ENCODE data around the gene CSTPP1. TPM values are rescaled to one million over a fixed set of nuclear protein-coding genes. Genes with fewer than 3 reads are reported as not detected.
A peak's percentile ranks its signal among the peaks of the same experiment; 100 is the strongest.

CSTPP1 gene
- total RNA-seq, 1 donor from 2014 or later: 29.6 TPM

GRCh38 chr11:46914363-46914762, 22.2 kb upstream of the CSTPP1 start:
- H3K9me3 Mint-ChIP-seq (ENCODE audit: unreplicated experiment): no peaks in the 10 kb centered on the region
- H3K4me3 Mint-ChIP-seq (ENCODE audit: unreplicated experiment): no peak overlapping the region
- no peak overlapping the region for H3K9ac ChIP-seq (ENCODE audit: low read length)

GRCh38 chr11:46914910-46915309, 21.7 kb upstream of the CSTPP1 start:
- Mint-ChIP-seq H3K4me1 (ENCODE audit: low read depth, unreplicated experiment) (peaks cover 50% of the 10 kb centered on the region), H3K27ac (ENCODE audit: unreplicated experiment) (peak overlapping the region; percentile 88), H3K36me3 (ENCODE audit: low read depth, unreplicated experiment) (no peaks in the 10 kb centered on the region), H3K9me3 (ENCODE audit: unreplicated experiment) (no peaks in the 10 kb centered on the region), H3K4me3 (ENCODE audit: unreplicated experiment) (no peak overlapping the region), H3K27me3 (ENCODE audit: low read depth, unreplicated experiment) (no peaks in the 10 kb centered on the region)
- DNase-seq (ENCODE audit: low read depth): no peak
- Histone ChIP-seq H3K4me1 (ENCODE audit: insufficient read depth, low read length) (peaks cover 48% of the 10 kb centered on the region), H3K9me3 (ENCODE audit: insufficient read depth, low read depth, low read length) (no peaks in the 10 kb centered on the region), H3K9ac (ENCODE audit: low read length) (no peak overlapping the region), H4K20me1 (ENCODE audit: insufficient read depth, low read length) (no peaks in the 10 kb centered on the region), H2AFZ (ENCODE audit: low read depth, low read length) (no peak overlapping the region), H3K79me2 (ENCODE audit: insufficient read depth, low read length) (no peaks in the 10 kb centered on the region), H3K27me3 (ENCODE audit: insufficient read depth, low read length) (no peaks in the 10 kb centered on the region), H3K4me2 (ENCODE audit: low read length) (no peak overlapping the region), H3K4me3 (ENCODE audit: insufficient read depth, low read depth, low read length) (no peak overlapping the region), H3K27ac (ENCODE audit: low read depth, low read length) (no peak overlapping the region), H3K36me3 (ENCODE audit: insufficient read depth, low read length) (no peaks in the 10 kb centered on the region)
- TF ChIP-seq EZH2 (IDR thresholded peaks at IDR 0.05; ENCODE audit: insufficient read depth, low read length) (no peak), CTCF (IDR thresholded peaks at IDR 0.05; ENCODE audit: insufficient read depth, low read depth, low read length) (no peak)
- no peak for FAIRE-seq

More at GRCh38 chr11:46914363-46914762, 22.2 kb upstream of the CSTPP1 start:
- no peaks in the 10 kb centered on the region for H3K79me2 ChIP-seq (ENCODE audit: insufficient read depth, low read length)
- no peak overlapping the region for H2AFZ ChIP-seq (ENCODE audit: low read depth, low read length)
- TF ChIP-seq EZH2 (IDR thresholded peaks at IDR 0.05; ENCODE audit: insufficient read depth, low read length) (no peak), CTCF (IDR thresholded peaks at IDR 0.05; ENCODE audit: insufficient read depth, low read depth, low read length) (no peak)
- no peak overlapping the region for H3K4me3 ChIP-seq (ENCODE audit: insufficient read depth, low read depth, low read length)
- no peaks in the 10 kb centered on the region for H3K36me3 ChIP-seq (ENCODE audit: insufficient read depth, low read length)
- no peaks in the 10 kb centered on the region for H3K9me3 ChIP-seq (ENCODE audit: insufficient read depth, low read depth, low read length)
- no peaks in the 10 kb centered on the region for H4K20me1 ChIP-seq (ENCODE audit: insufficient read depth, low read length)
- peaks cover 43% of the 10 kb centered on the region for H3K4me1 ChIP-seq (ENCODE audit: insufficient read depth, low read length)
- Mint-ChIP-seq H3K36me3 (ENCODE audit: low read depth, unreplicated experiment) (no peaks in the 10 kb centered on the region), H3K4me1 (ENCODE audit: low read depth, unreplicated experiment) (peaks cover 44% of the 10 kb centered on the region), H3K27ac (ENCODE audit: unreplicated experiment) (peak overlapping the region; percentile 88), H3K27me3 (ENCODE audit: low read depth, unreplicated experiment) (no peaks in the 10 kb centered on the region)
- FAIRE-seq (no peak), DNase-seq (ENCODE audit: low read depth) (no peak)
- H3K4me2 ChIP-seq (ENCODE audit: low read length): peak overlapping the region; percentile 53
- H3K27me3 ChIP-seq (ENCODE audit: insufficient read depth, low read length): no peaks in the 10 kb centered on the region
- no peak overlapping the region for H3K27ac ChIP-seq (ENCODE audit: low read depth, low read length)

- no peaks in the 10 kb centered on the region for H3K9me3 ChIP-seq (ENCODE audit: insufficient read depth, low read depth, low read length)
- H3K36me3 Mint-ChIP-seq (ENCODE audit: low read depth, unreplicated experiment): no peaks in the 10 kb centered on the region
- H2AFZ ChIP-seq (ENCODE audit: low read depth, low read length): peak overlapping the region; percentile 70
- H3K36me3 ChIP-seq (ENCODE audit: insufficient read depth, low read length): no peaks in the 10 kb centered on the region
- peak overlapping the region; percentile 73 for H3K27ac Mint-ChIP-seq (ENCODE audit: unreplicated experiment)
- peaks cover 63% of the 10 kb centered on the region for H3K4me1 Mint-ChIP-seq (ENCODE audit: low read depth, unreplicated experiment)
- no peaks in the 10 kb centered on the region for H3K79me2 ChIP-seq (ENCODE audit: insufficient read depth, low read length)
- H3K27me3 Mint-ChIP-seq (ENCODE audit: low read depth, unreplicated experiment): no peaks in the 10 kb centered on the region
- no peaks in the 10 kb centered on the region for H4K20me1 ChIP-seq (ENCODE audit: insufficient read depth, low read length)
- H3K9me3 Mint-ChIP-seq (ENCODE audit: unreplicated experiment): no peaks in the 10 kb centered on the region
- H3K4me2 ChIP-seq (ENCODE audit: low read length): peak overlapping the region; percentile 92
- H3K27me3 ChIP-seq (ENCODE audit: insufficient read depth, low read length): no peaks in the 10 kb centered on the region
- FAIRE-seq (no peak), DNase-seq (ENCODE audit: low read depth) (peak; percentile 63)
- H3K4me3 Mint-ChIP-seq (ENCODE audit: unreplicated experiment): peak overlapping the region; percentile 90
- H3K4me1 ChIP-seq (ENCODE audit: insufficient read depth, low read length): peaks cover 60% of the 10 kb centered on the region
- peak overlapping the region; percentile 54 for H3K27ac ChIP-seq (ENCODE audit: low read depth, low read length)
- H3K4me3 ChIP-seq (ENCODE audit: insufficient read depth, low read depth, low read length): peak overlapping the region; percentile 67
- TF ChIP-seq EZH2 (IDR thresholded peaks at IDR 0.05; ENCODE audit: insufficient read depth, low read length) (no peak), CTCF (IDR thresholded peaks at IDR 0.05; ENCODE audit: insufficient read depth, low read depth, low read length) (peak; percentile 18)
- H3K9ac ChIP-seq (ENCODE audit: low read length): peak overlapping the region; percentile 81
These were observed 20.1 kb upstream of the CSTPP1 start for GRCh38 chr11:46916286-46917108.
